ENCODE data around the gene CFAP299. TPM values are rescaled to one million over a fixed set of nuclear protein-coding genes. Genes with fewer than 3 reads are reported as not detected.
A peak's percentile ranks its signal among the peaks of the same experiment; 100 is the strongest.
"Not testable (repeated sequence)": the region's sequence is repeated elsewhere in the genome, so short reads cannot be mapped to it uniquely, and the experiment has no call there.

Gene CFAP299
- total RNA-seq, 2 experiments from 2014 or later, result 0.63 to 3.7 TPM

- H3K36me3 ChIP-seq (ENCODE audit: insufficient read depth, low read length), result no peaks in the 10 kb centered on the region
- no peaks in the 10 kb centered on the region for H3K9me3 ChIP-seq (ENCODE audit: low read length)
- no peak overlapping the region for H2AFZ ChIP-seq (ENCODE audit: low read length)
- H3K9me2 ChIP-seq (ENCODE audit: insufficient read depth, low read length), result no peaks in the 10 kb centered on the region
- ChIA-PET POLR2A (interaction anchor here (1.0 kb wide), 2 partner anchors 9 to 116 kb away, joined by 3 to 4 read pairs; no protein-coding TSS in a partner anchor), CTCF (ENCODE audit: unreplicated experiment) (no interaction called here)
- intact Hi-C loops (cut with micrococcal nuclease; ENCODE audit: unreplicated experiment), result no loop called here
- BruUV-seq (replicated peaks), result no TSS peak
- H4K20me1 ChIP-seq (ENCODE audit: insufficient read depth, low read length), result no peaks in the 10 kb centered on the region
- H3K4me3 ChIP-seq (ENCODE audit: low read depth, low read length, poor library complexity, severe bottlenecking), result no peak overlapping the region
- TF ChIP-seq CTCF (conservative IDR thresholded peaks at IDR 0.05; ENCODE audit: low read length), result no peak
- no peak for TF ChIP-seq EZH2phosphoT487 (IDR thresholded peaks at IDR 0.05; ENCODE audit: borderline replicate concordance, low read depth, low read length)
- no peak for DNase-seq (ENCODE audit: low spot score)
- H3K79me2 ChIP-seq (ENCODE audit: insufficient read depth, low read depth, low read length), result no peaks in the 10 kb centered on the region
- H3K4me2 ChIP-seq (ENCODE audit: low read length), result no peak overlapping the region
- H3K4me1 ChIP-seq (ENCODE audit: insufficient read depth, low read length, poor library complexity, severe bottlenecking), result peaks cover 5% of the 10 kb centered on the region
- H3K27ac ChIP-seq (ENCODE audit: low read depth, low read length, poor library complexity, severe bottlenecking), result no peak overlapping the region
Measured at GRCh38 chr4:80431203-80431965, 95.9 kb downstream of the CFAP299 start.

- H4K20me1 ChIP-seq (ENCODE audit: insufficient read depth, low read length), result no peaks in the 10 kb centered on the region
- H3K9me2 ChIP-seq (ENCODE audit: insufficient read depth, low read length), result no peaks in the 10 kb centered on the region
- no peaks in the 10 kb centered on the region for H3K79me2 ChIP-seq (ENCODE audit: insufficient read depth, low read depth, low read length)
- BruUV-seq (replicated peaks), result no TSS peak
- DNase-seq (ENCODE audit: low spot score), result peak; percentile 29
- no peaks in the 10 kb centered on the region for H3K36me3 ChIP-seq (ENCODE audit: insufficient read depth, low read length)
- H3K27ac ChIP-seq (ENCODE audit: low read depth, low read length, poor library complexity, severe bottlenecking), result no peak overlapping the region
- H3K4me2 ChIP-seq (ENCODE audit: low read length), result no peak overlapping the region
- peak overlapping the region; percentile 61; the same call in 1 of the 2 replicates for H2AFZ ChIP-seq (ENCODE audit: low read length)
- intact Hi-C loops (cut with micrococcal nuclease; ENCODE audit: unreplicated experiment), result no loop called here
- TF ChIP-seq EZH2phosphoT487 (IDR thresholded peaks at IDR 0.05; ENCODE audit: borderline replicate concordance, low read depth, low read length) (no peak), CTCF (conservative IDR thresholded peaks at IDR 0.05; ENCODE audit: low read length) (no peak)
- H3K4me3 ChIP-seq (ENCODE audit: low read depth, low read length, poor library complexity, severe bottlenecking), result no peak overlapping the region
- ChIA-PET POLR2A (interaction anchor here (0.5 kb wide), 1 partner anchor 770 kb away, joined by 3 read pairs; no protein-coding TSS in a partner anchor), CTCF (ENCODE audit: unreplicated experiment) (interaction anchor here (0.5 kb wide), 1 partner anchor 973 kb away, joined by 3 read pairs; no protein-coding TSS in a partner anchor)
- peaks cover 5% of the 10 kb centered on the region for H3K4me1 ChIP-seq (ENCODE audit: insufficient read depth, low read length, poor library complexity, severe bottlenecking)
- no peaks in the 10 kb centered on the region for H3K9me3 ChIP-seq (ENCODE audit: low read length)
Measured at GRCh38 chr4:80434238-80434637, 98.7 kb downstream of the CFAP299 start.

GRCh38 chr4:80438016-80438415 lies 102.5 kb downstream of the CFAP299 start:
- no peak overlapping the region for H3K4me2 ChIP-seq (ENCODE audit: low read length)
- H3K9me3 ChIP-seq (ENCODE audit: low read length), result no peaks in the 10 kb centered on the region
- H3K9me2 ChIP-seq (ENCODE audit: insufficient read depth, low read length), result no peaks in the 10 kb centered on the region
- no TSS peak for BruUV-seq (replicated peaks)
- H3K36me3 ChIP-seq (ENCODE audit: insufficient read depth, low read length), result no peaks in the 10 kb centered on the region; the same call in 1 of the 2 replicates
- POLR2A ChIA-PET, result interaction anchor here (0.6 to 2.2 kb wide), 6 partner anchors 10 to 670 kb away, joined by 3 to 7 read pairs (median 4); no protein-coding TSS in a partner anchor
- no peak for DNase-seq (ENCODE audit: low spot score)
- CTCF ChIA-PET (ENCODE audit: unreplicated experiment), result no interaction called here
- intact Hi-C loops (cut with micrococcal nuclease; ENCODE audit: unreplicated experiment), result no loop called here
- no peak for TF ChIP-seq CTCF (conservative IDR thresholded peaks at IDR 0.05; ENCODE audit: low read length)
- TF ChIP-seq EZH2phosphoT487 (IDR thresholded peaks at IDR 0.05; ENCODE audit: borderline replicate concordance, low read depth, low read length), result no peak
- no peak overlapping the region for H3K27ac ChIP-seq (ENCODE audit: low read depth, low read length, poor library complexity, severe bottlenecking)
- H3K4me3 ChIP-seq (ENCODE audit: low read depth, low read length, poor library complexity, severe bottlenecking), result no peak overlapping the region
- no peaks in the 10 kb centered on the region for H4K20me1 ChIP-seq (ENCODE audit: insufficient read depth, low read length)
- peaks cover 5% of the 10 kb centered on the region for H3K4me1 ChIP-seq (ENCODE audit: insufficient read depth, low read length, poor library complexity, severe bottlenecking)
- H3K79me2 ChIP-seq (ENCODE audit: insufficient read depth, low read depth, low read length), result no peaks in the 10 kb centered on the region
- H2AFZ ChIP-seq (ENCODE audit: low read length), result no peak overlapping the region

GRCh38 chr4:80439294-80440061 lies 103.9 kb downstream of the CFAP299 start:
- intact Hi-C loops (cut with micrococcal nuclease; ENCODE audit: unreplicated experiment); H3K4me2 ChIP-seq (ENCODE audit: low read length); H3K9me3 ChIP-seq (ENCODE audit: low read length); H3K4me1 ChIP-seq (ENCODE audit: insufficient read depth, low read length, poor library complexity, severe bottlenecking); H3K79me2 ChIP-seq (ENCODE audit: insufficient read depth, low read depth, low read length); H3K9me2 ChIP-seq (ENCODE audit: insufficient read depth, low read length); H4K20me1 ChIP-seq (ENCODE audit: insufficient read depth, low read length); CTCF ChIA-PET (ENCODE audit: unreplicated experiment); H2AFZ ChIP-seq (ENCODE audit: low read length); H3K27ac ChIP-seq (ENCODE audit: low read depth, low read length, poor library complexity, severe bottlenecking); DNase-seq (ENCODE audit: low spot score); H3K4me3 ChIP-seq (ENCODE audit: low read depth, low read length, poor library complexity, severe bottlenecking); BruUV-seq (replicated peaks); H3K36me3 ChIP-seq (ENCODE audit: insufficient read depth, low read length): not testable (repeated sequence)
- POLR2A ChIA-PET, result interaction anchor here (0.6 to 2.2 kb wide), 3 partner anchors 12 to 60 kb away, joined by 3 to 7 read pairs (median 3); no protein-coding TSS in a partner anchor
